Measurements from ENCODE around the gene AFAP1.

The AFAP1 gene

GRCh38 chr4:7910263-7910896, 29.3 kb downstream of the AFAP1 start:
- in situ Hi-C loops (cut with MboI; ENCODE audit: low sequenced_read_pairs, unreplicated experiment): no loop called here
- no peak for DNase-seq (ENCODE audit: low spot score)
- TF ChIP-seq CTCF (IDR thresholded peaks at IDR 0.05; ENCODE audit: borderline replicate concordance, control extremely low read depth, extremely low read depth, insufficient read depth, missing control alignments): no peak

- no peak for DNase-seq (ENCODE audit: low spot score)
- in situ Hi-C loops (cut with MboI; ENCODE audit: low sequenced_read_pairs, unreplicated experiment): no loop called here
- TF ChIP-seq CTCF (IDR thresholded peaks at IDR 0.05; ENCODE audit: borderline replicate concordance, control extremely low read depth, extremely low read depth, insufficient read depth, missing control alignments): no peak
Observed at GRCh38 chr4:7909463-7910262, 30.0 kb downstream of the AFAP1 start.

- in situ Hi-C loops (cut with MboI; ENCODE audit: low sequenced_read_pairs, unreplicated experiment): no loop called here
- DNase-seq (ENCODE audit: low spot score): no peak
- no peak for TF ChIP-seq CTCF (IDR thresholded peaks at IDR 0.05; ENCODE audit: borderline replicate concordance, control extremely low read depth, extremely low read depth, insufficient read depth, missing control alignments)
Observed at GRCh38 chr4:7908668-7909067, 31.0 kb downstream of the AFAP1 start.

GRCh38 chr4:7907142-7907541, 32.5 kb downstream of the AFAP1 start:
- DNase-seq (ENCODE audit: low spot score): no peak
- no peak for TF ChIP-seq CTCF (IDR thresholded peaks at IDR 0.05; ENCODE audit: borderline replicate concordance, control extremely low read depth, extremely low read depth, insufficient read depth, missing control alignments)
- in situ Hi-C loops (cut with MboI; ENCODE audit: low sequenced_read_pairs, unreplicated experiment): no loop called here

- in situ Hi-C loops (cut with MboI; ENCODE audit: low sequenced_read_pairs, unreplicated experiment): no loop called here
- no peak for DNase-seq (ENCODE audit: low spot score)
Observed at GRCh38 chr4:7906171-7906701, 33.4 kb downstream of the AFAP1 start.

More at GRCh38 chr4:7906171-7906701, 33.4 kb downstream of the AFAP1 start:
- no peak for TF ChIP-seq CTCF (IDR thresholded peaks at IDR 0.05; ENCODE audit: borderline replicate concordance, control extremely low read depth, extremely low read depth, insufficient read depth, missing control alignments)
